HepG2 (cell line): ENCODE results near the gene PTPRU. TPM values are rescaled to one million over a fixed set of nuclear protein-coding genes. Genes with fewer than 3 reads are reported as not detected.

Experiments
- ATAC-seq: fragments of 200-7000 bp; cut with Tn5 transposase; 3 replicates; pipeline ENCODE4 v1.9.1; 2020; ENCODE audit warnings: mild to moderate bottlenecking, moderate library complexity
- BruUV-seq: library from RNA; stranded (reverse); fragments of 400-500 nt; replicated peaks from 2 replicates; lab custom pipeline; 2021; lab: Mats Ljungman, UMichigan
- CTCF ChIA-PET: fragments of 300-600 bp; formaldehyde crosslinking; extraction: SDS; loops from one replicate; lab custom pipeline; 2021; ENCODE audit warnings: low total read pairs, inconsistent platforms, low intra/inter-chr PET ratio; lab: Yijun Ruan, JAX
- POLR2A ChIA-PET: fragments of 350-600 bp; sonication (Branson Sonifier 250); formaldehyde crosslinking; loops from one replicate; lab custom pipeline; 2020; ENCODE audit warnings: antibody characterized with exemption, inconsistent platforms; lab: Yijun Ruan, JAX
- DNase-seq: peaks from one replicate; pipeline ENCODE4 v3.0.0-alpha.2; 2015; ENCODE audit warnings: low spot score
- FAIRE-seq: peaks from 3 replicates; lab custom pipeline; 2011; peaks lifted over from hg19 to GRCh38; lab: Jason Lieb, UNC
- H2AFZ ChIP-seq: one replicate; pipeline ENCODE4 v1.6.1; 2011; ENCODE audit warnings: low read length, inconsistent platforms
- H3K27ac ChIP-seq: fragments of 300-600 bp; 3 replicates; pipeline ENCODE4 v1.8.0; 2011; ENCODE audit warnings: mixed run types, mild to moderate bottlenecking, mixed read lengths, low read length, inconsistent platforms; ENCODE audit not compliant: insufficient read depth; ENCODE audit errors: extremely low read length
- H3K27me3 ChIP-seq, 2 experiments: fragments of 200-600 bp in 1 of 2; 2 replicates in 1 of 2; 3 replicates in 1 of 2; pipeline versions ENCODE4 v1.6.0 to v1.8.0; 2011; ENCODE audit warnings: low read length in 2 of 2, mild to moderate bottlenecking in 2 of 2, moderate library complexity in 2 of 2, inconsistent platforms in 1 of 2; ENCODE audit not compliant: insufficient read depth in 2 of 2, control insufficient read depth in 1 of 2
- H3K36me3 ChIP-seq, 2 experiments: fragments of 200-600 bp in 1 of 2; replicated peaks in 1 of 2; 2 replicates in 1 of 2; 3 replicates in 1 of 2; pipeline versions ENCODE4 v1.5.1 to v1.8.0; 2011; ENCODE audit warnings: low read length in 2 of 2, inconsistent platforms in 1 of 2; ENCODE audit not compliant: insufficient read depth in 2 of 2, control insufficient read depth in 1 of 2
- H3K4me1 ChIP-seq: 2 replicates; pipeline ENCODE4 v1.5.1; 2012; ENCODE audit warnings: low read length, inconsistent platforms; ENCODE audit not compliant: insufficient read depth
- H3K4me2 ChIP-seq: 2 replicates; pipeline ENCODE4 v1.6.0; 2011; ENCODE audit warnings: low read depth, low read length, inconsistent platforms
- H3K4me3 ChIP-seq, 3 experiments: fragments of 200-600 bp in 1 of 3; sonication (generic), shearing (Covaris generic) in 1 of 3; replicated peaks in 1 of 3; 2 replicates each; pipeline ENCODE4 v1.5.1; 2011 to 2016; ENCODE audit warnings: low read length in 3 of 3, inconsistent platforms in 2 of 3, low read depth in 2 of 3, mild to moderate bottlenecking in 2 of 3, control low read depth in 1 of 3, mixed read lengths in 1 of 3; ENCODE audit not compliant: insufficient read depth in 1 of 3
- H3K79me2 ChIP-seq: one replicate; pipeline ENCODE4 v1.6.1; 2011; ENCODE audit warnings: low read length, inconsistent platforms; ENCODE audit not compliant: insufficient read depth
- H3K9ac ChIP-seq: 2 replicates; pipeline ENCODE4 v1.6.0; 2011; ENCODE audit warnings: mild to moderate bottlenecking, low read depth, low read length, inconsistent platforms; ENCODE audit not compliant: insufficient read depth
- H3K9me3 ChIP-seq: 2 replicates; pipeline ENCODE4 v1.5.1; 2012; ENCODE audit warnings: mild to moderate bottlenecking, low read length
- H4K20me1 ChIP-seq: 2 replicates; pipeline ENCODE4 v1.6.0; 2011; ENCODE audit warnings: inconsistent platforms, mild to moderate bottlenecking, low read length, moderate library complexity; ENCODE audit not compliant: insufficient read depth
- ATF6 ChIP-seq: sonication (generic); formaldehyde crosslinking; conservative IDR thresholded peaks from 2 replicates; pipeline ENCODE4 v1.4.0; 2020; ENCODE audit warnings: missing genetic modification reagents
- FOXA1 ChIP-seq, 2 experiments: fragments of 450-650 bp in 1 of 2; sonication (generic) in 1 of 2; formaldehyde crosslinking in 1 of 2; IDR thresholded peaks; 2 replicates each; pipeline versions ENCODE4 v1.4.0 to v1.6.1; 2016 to 2020; ENCODE audit warnings: missing genetic modification reagents in 1 of 2
- KDM4B ChIP-seq: sonication (generic); formaldehyde crosslinking; IDR thresholded peaks from 2 replicates; pipeline ENCODE4 v1.4.0; 2020; ENCODE audit warnings: missing genetic modification reagents
- NCOR1 ChIP-seq: fragments of 200-600 bp; sonication (generic); IDR thresholded peaks from 2 replicates; pipeline ENCODE4 v1.7.0; 2017; ENCODE audit warnings: antibody characterized with exemption, low read length, borderline replicate concordance
- NFRKB ChIP-seq: fragments of 450-650 bp; IDR thresholded peaks from 2 replicates; pipeline ENCODE4 v1.6.1; 2017
- PCBP1 ChIP-seq: fragments of 200-400 bp; formaldehyde crosslinking; IDR thresholded peaks from 2 replicates; pipeline ENCODE4 v1.6.1; 2017; ENCODE audit warnings: mild to moderate bottlenecking, low read depth, low read length, borderline replicate concordance
- SKI ChIP-seq: fragments of 450-650 bp; IDR thresholded peaks from one replicate; pipeline ENCODE4 v1.6.1; 2018; ENCODE audit warnings: mild to moderate bottlenecking; ENCODE audit not compliant: partially characterized antibody
- ZFYVE20 ChIP-seq: sonication (generic); formaldehyde crosslinking; IDR thresholded peaks from 2 replicates; pipeline ENCODE4 v1.8.0; 2023; ENCODE audit warnings: low read depth, mild to moderate bottlenecking, moderate library complexity, missing genetic modification reagents, borderline replicate concordance
- ZNF136 ChIP-seq: sonication (generic); formaldehyde crosslinking; IDR thresholded peaks from 2 replicates; pipeline ENCODE4 v1.8.1; 2022; ENCODE audit warnings: low read depth, mild to moderate bottlenecking, moderate library complexity, missing genetic modification reagents
- ZSCAN12 ChIP-seq: sonication (generic); formaldehyde crosslinking; IDR thresholded peaks from 2 replicates; pipeline ENCODE4 v1.9.0; 2021; ENCODE audit warnings: mild to moderate bottlenecking, missing genetic modification reagents
- WGBS: methylation state at CpG from one replicate; pipeline ENCODE4 v1.1.6; 2017; ENCODE audit warnings: low lambda C conversion rate; 5-methylcytosine and 5-hydroxymethylcytosine counted together
- in situ Hi-C: cut with HindIII; loops from 2 replicates; pipeline ENCODE4 v1.10.0; 2017; ENCODE audit warnings: low pct_unique_long_range_greater_than_20kb; ENCODE audit not compliant: extremely low pct_ligation_motif_present
- intact Hi-C: fragments of 100-400 bp; cut with micrococcal nuclease; formaldehyde crosslinking; loops from one replicate; pipeline ENCODE4 v1.10.0; 2022; ENCODE audit not compliant: unreplicated experiment
- polyA plus RNA-seq, 8 experiments: library from polyadenylated mRNA; depleted of rRNA in 3 of 8; stranded (reverse) in 7 of 8; unstranded in 1 of 8; fragments of >200 nt; fragmentation: Illumina TruSeq in 4 of 8; extraction: Trizol in 4 of 8; gene quantifications; 2 replicates each; pipeline versions ENCODE4 v1.2.1 to v1.2.3, GENCODE V29; 2011 to 2016; ENCODE audit warnings: low read depth in 4 of 8, missing spikeins in 1 of 8, mixed read lengths in 1 of 8; ENCODE audit not compliant: insufficient read depth in 1 of 8
- total RNA-seq, 5 experiments: library from RNA; depleted of rRNA; stranded (reverse); fragments of >200 nt; fragmentation: Illumina TruSeq; extraction: Trizol; gene quantifications; 2 replicates each; pipeline ENCODE4 v1.2.3, GENCODE V29; 2016; ENCODE audit warnings: low read depth in 1 of 5
- TF ChIP-seq, protein P1 (sequence below): sonication (generic); formaldehyde crosslinking; IDR thresholded peaks from 2 replicates; pipeline ENCODE4 v1.4.0; 2020; ENCODE audit warnings: missing genetic modification reagents, mild to moderate bottlenecking, borderline replicate concordance
- TF ChIP-seq, protein P2 (sequence below): sonication (generic); formaldehyde crosslinking; IDR thresholded peaks from 2 replicates; pipeline ENCODE4 v1.4.0; 2020; ENCODE audit warnings: low read depth, mild to moderate bottlenecking, missing genetic modification reagents
- TF ChIP-seq, protein P3 (sequence below): IDR thresholded peaks from 2 replicates; pipeline ENCODE4 v1.6.1; 2016
- TF ChIP-seq, protein P4 (sequence below): sonication (generic); formaldehyde crosslinking; IDR thresholded peaks from 2 replicates; pipeline ENCODE4 v1.8.0; 2022; ENCODE audit warnings: missing genetic modification reagents, mild to moderate bottlenecking, moderate library complexity, borderline replicate concordance

Gene PTPRU
- total and polyA plus RNA-seq, 2 of the 13 experiments (the other 11 are each of a cell fraction or from before 2014, with no cell fraction given) = 21.6 to 22.3 TPM

DNA sequence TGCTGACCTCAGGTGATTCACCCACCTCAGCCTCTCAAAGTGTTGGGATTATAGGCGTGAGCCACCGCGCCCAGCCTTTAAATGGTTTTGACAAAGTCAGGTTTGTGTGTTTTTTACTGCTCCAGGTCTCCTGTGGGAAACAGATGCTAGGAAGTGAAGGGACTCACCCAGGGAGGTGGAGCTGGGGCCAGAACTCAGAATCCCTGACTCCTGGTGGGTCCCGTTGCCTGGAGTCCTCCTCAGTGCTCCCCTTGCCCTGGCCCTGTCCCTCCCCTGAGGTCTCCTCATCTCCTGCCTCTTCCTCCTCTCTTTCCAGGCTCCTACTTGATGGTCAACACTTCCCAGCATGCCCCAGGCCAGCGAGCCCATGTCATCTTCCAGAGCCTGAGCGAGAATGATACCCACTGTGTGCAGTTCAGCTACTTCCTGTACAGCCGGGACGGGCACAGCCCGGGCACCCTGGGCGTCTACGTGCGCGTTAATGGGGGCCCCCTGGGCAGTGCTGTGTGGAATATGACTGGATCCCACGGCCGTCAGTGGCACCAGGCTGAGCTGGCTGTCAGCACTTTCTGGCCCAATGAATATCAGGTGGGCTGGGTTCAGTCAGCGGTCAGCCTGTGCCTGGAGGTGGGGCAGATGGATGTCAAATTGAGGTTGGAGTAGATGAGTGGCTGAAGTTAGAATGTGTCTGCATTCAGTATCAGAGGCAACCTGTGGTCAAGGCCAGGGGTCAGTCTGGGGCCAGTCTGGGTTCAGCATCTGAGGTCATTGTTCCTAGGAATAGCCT is 22.1 kb downstream of the PTPRU start:
- H3K79me2 ChIP-seq = no peaks in the 10 kb centered on the region
- no TSS peak for BruUV-seq
- ChIA-PET CTCF (no interaction called here), POLR2A (no interaction called here)
- ATAC-seq = peak; percentile 50
- H2AFZ ChIP-seq = no peak overlapping the region
- no peak for DNase-seq
- FAIRE-seq = no peak
- H3K9ac ChIP-seq = no peak overlapping the region
- H3K36me3 ChIP-seq = peaks cover 4 to 6% of the 10 kb centered on the region in 2 experiments; a peak in 3 of 5 replicates
- 95% methylated on average over 13 of the region's 16 CpGs for WGBS
- H4K20me1 ChIP-seq = peaks cover 4% of the 10 kb centered on the region; the same call in 1 of the 2 replicates
- H3K27me3 ChIP-seq = no peaks in the 10 kb centered on the region
- no peak overlapping the region for H3K4me3 ChIP-seq
- H3K27ac ChIP-seq = no peak overlapping the region
- H3K4me2 ChIP-seq = no peak overlapping the region
- intact Hi-C loops (no loop called here), in situ Hi-C loops (no loop called here)
- no peaks in the 10 kb centered on the region for H3K9me3 ChIP-seq
- peaks cover 7% of the 10 kb centered on the region; the same call in 1 of the 2 replicates for H3K4me1 ChIP-seq
- TF ChIP-seq ZSCAN12 (CRISPR knock-in tag) (no peak), ZNF136 (CRISPR knock-in tag) (no peak), NCOR1 (peak; percentile 46; the same call in 1 of the 2 replicates), PCBP1 (no peak), ATF6 (CRISPR knock-in tag) (no peak), FOXA1 (IDR thresholded peaks at IDR 0.05) (no peak), FOXA1 (CRISPR knock-in tag; IDR thresholded peaks at IDR 0.05) (no peak), KDM4B (CRISPR knock-in tag) (no peak), ZFYVE20 (CRISPR knock-in tag) (no peak), SKI (peak; percentile 97), NFRKB (no peak)
- TF ChIP-seq, protein P1, sequence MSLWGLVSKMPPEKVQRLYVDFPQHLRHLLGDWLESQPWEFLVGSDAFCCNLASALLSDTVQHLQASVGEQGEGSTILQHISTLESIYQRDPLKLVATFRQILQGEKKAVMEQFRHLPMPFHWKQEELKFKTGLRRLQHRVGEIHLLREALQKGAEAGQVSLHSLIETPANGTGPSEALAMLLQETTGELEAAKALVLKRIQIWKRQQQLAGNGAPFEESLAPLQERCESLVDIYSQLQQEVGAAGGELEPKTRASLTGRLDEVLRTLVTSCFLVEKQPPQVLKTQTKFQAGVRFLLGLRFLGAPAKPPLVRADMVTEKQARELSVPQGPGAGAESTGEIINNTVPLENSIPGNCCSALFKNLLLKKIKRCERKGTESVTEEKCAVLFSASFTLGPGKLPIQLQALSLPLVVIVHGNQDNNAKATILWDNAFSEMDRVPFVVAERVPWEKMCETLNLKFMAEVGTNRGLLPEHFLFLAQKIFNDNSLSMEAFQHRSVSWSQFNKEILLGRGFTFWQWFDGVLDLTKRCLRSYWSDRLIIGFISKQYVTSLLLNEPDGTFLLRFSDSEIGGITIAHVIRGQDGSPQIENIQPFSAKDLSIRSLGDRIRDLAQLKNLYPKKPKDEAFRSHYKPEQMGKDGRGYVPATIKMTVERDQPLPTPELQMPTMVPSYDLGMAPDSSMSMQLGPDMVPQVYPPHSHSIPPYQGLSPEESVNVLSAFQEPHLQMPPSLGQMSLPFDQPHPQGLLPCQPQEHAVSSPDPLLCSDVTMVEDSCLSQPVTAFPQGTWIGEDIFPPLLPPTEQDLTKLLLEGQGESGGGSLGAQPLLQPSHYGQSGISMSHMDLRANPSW (CRISPR knock-in tag) = no peak
- TF ChIP-seq, protein P2, sequence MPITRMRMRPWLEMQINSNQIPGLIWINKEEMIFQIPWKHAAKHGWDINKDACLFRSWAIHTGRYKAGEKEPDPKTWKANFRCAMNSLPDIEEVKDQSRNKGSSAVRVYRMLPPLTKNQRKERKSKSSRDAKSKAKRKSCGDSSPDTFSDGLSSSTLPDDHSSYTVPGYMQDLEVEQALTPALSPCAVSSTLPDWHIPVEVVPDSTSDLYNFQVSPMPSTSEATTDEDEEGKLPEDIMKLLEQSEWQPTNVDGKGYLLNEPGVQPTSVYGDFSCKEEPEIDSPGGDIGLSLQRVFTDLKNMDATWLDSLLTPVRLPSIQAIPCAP (CRISPR knock-in tag) = no peak
- TF ChIP-seq, protein P3, sequence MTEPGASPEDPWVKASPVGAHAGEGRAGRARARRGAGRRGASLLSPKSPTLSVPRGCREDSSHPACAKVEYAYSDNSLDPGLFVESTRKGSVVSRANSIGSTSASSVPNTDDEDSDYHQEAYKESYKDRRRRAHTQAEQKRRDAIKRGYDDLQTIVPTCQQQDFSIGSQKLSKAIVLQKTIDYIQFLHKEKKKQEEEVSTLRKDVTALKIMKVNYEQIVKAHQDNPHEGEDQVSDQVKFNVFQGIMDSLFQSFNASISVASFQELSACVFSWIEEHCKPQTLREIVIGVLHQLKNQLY (CRISPR knock-in tag) = no peak
- TF ChIP-seq, protein P4, sequence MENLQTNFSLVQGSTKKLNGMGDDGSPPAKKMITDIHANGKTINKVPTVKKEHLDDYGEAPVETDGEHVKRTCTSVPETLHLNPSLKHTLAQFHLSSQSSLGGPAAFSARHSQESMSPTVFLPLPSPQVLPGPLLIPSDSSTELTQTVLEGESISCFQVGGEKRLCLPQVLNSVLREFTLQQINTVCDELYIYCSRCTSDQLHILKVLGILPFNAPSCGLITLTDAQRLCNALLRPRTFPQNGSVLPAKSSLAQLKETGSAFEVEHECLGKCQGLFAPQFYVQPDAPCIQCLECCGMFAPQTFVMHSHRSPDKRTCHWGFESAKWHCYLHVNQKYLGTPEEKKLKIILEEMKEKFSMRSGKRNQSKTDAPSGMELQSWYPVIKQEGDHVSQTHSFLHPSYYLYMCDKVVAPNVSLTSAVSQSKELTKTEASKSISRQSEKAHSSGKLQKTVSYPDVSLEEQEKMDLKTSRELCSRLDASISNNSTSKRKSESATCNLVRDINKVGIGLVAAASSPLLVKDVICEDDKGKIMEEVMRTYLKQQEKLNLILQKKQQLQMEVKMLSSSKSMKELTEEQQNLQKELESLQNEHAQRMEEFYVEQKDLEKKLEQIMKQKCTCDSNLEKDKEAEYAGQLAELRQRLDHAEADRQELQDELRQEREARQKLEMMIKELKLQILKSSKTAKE (CRISPR knock-in tag) = peak; percentile 84
